Stimulated activated naive CD8-positive, alpha-beta T cell treated with anti-CD3 and anti-CD28 coated beads, Interleukin-15, Interleukin-2, amounts not matched to agents 100 ng/mL and 50 ng/mL, for 24 hours (primary cell): ENCODE results near the gene FAM107B.
A peak's percentile ranks its signal among the peaks of the same experiment; 100 is the strongest.

ENCODE experiments used
- H3K27ac Mint-ChIP-seq: one replicate; pipeline ENCODE4 v1.8.0; 2021; ENCODE audit warnings: mild to moderate bottlenecking, mixed read lengths
- H3K27me3 Mint-ChIP-seq: one replicate; pipeline ENCODE4 v1.8.0; 2021; ENCODE audit warnings: mixed read lengths
- H3K36me3 Mint-ChIP-seq: one replicate; pipeline ENCODE4 v1.8.0; 2021; ENCODE audit warnings: low read depth, mixed read lengths
- H3K4me1 Mint-ChIP-seq: one replicate; pipeline ENCODE4 v1.8.0; 2021; ENCODE audit warnings: low read depth, mixed read lengths
- H3K4me3 Mint-ChIP-seq: one replicate; pipeline ENCODE4 v1.8.0; 2021; ENCODE audit warnings: mild to moderate bottlenecking, mixed read lengths
- H3K9me3 Mint-ChIP-seq: one replicate; pipeline ENCODE4 v1.8.0; 2021; ENCODE audit warnings: mixed read lengths

The FAM107B gene

GRCh38 chr10:14609178-14609577 lies 165.5 kb downstream of the FAM107B start:
- Mint-ChIP-seq H3K4me1 (peaks cover 64% of the 10 kb centered on the region), H3K4me3 (no peak overlapping the region), H3K27ac (no peak overlapping the region), H3K27me3 (no peaks in the 10 kb centered on the region), H3K36me3 (no peaks in the 10 kb centered on the region), H3K9me3 (peaks cover 4% of the 10 kb centered on the region)

- Mint-ChIP-seq H3K4me1 (peaks cover 63% of the 10 kb centered on the region), H3K27me3 (no peaks in the 10 kb centered on the region), H3K36me3 (peaks cover under 1% of the 10 kb centered on the region), H3K9me3 (peaks cover 4% of the 10 kb centered on the region), H3K27ac (peak overlapping the region; percentile 70), H3K4me3 (no peak overlapping the region)
Measured at GRCh38 chr10:14608381-14609001, 166.2 kb downstream of the FAM107B start.

DNA sequence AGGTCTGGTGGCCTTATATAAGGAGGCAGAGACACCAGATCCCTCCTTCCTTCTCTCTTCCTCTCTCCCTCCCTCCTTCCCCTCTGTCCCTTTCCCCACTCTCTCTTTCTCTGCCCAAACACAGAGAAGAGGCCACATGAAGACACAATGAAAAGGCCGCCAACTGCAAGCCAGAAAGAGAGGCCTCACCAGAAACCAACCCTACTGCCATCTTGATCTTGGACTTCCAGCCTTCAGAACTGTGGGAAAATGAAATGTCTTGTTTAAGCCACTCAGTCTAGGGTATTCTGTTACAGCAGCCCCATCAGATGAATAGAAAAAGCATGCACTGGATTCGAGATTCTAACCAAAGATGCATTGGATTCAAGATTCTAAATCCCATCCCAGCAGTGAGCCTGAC lies 168.1 kb downstream of the FAM107B start:
- H3K27ac Mint-ChIP-seq, result peak overlapping the region; percentile 77

GRCh38 chr10:14605231-14605925 lies 169.3 kb downstream of the FAM107B start:
- Mint-ChIP-seq H3K9me3 (peaks cover 4% of the 10 kb centered on the region), H3K36me3 (peaks cover 27% of the 10 kb centered on the region), H3K27ac (peak overlapping the region; percentile 96), H3K4me1 (peaks cover 76% of the 10 kb centered on the region), H3K27me3 (no peaks in the 10 kb centered on the region), H3K4me3 (peak overlapping the region; percentile 90)

More for the DNA sequence above, 168.1 kb downstream of the FAM107B start:
- H3K27me3 Mint-ChIP-seq, result no peaks in the 10 kb centered on the region
- H3K36me3 Mint-ChIP-seq, result peaks cover 16% of the 10 kb centered on the region
- no peak overlapping the region for H3K4me3 Mint-ChIP-seq
- peaks cover 4% of the 10 kb centered on the region for H3K9me3 Mint-ChIP-seq
- H3K4me1 Mint-ChIP-seq, result peaks cover 69% of the 10 kb centered on the region

DNA sequence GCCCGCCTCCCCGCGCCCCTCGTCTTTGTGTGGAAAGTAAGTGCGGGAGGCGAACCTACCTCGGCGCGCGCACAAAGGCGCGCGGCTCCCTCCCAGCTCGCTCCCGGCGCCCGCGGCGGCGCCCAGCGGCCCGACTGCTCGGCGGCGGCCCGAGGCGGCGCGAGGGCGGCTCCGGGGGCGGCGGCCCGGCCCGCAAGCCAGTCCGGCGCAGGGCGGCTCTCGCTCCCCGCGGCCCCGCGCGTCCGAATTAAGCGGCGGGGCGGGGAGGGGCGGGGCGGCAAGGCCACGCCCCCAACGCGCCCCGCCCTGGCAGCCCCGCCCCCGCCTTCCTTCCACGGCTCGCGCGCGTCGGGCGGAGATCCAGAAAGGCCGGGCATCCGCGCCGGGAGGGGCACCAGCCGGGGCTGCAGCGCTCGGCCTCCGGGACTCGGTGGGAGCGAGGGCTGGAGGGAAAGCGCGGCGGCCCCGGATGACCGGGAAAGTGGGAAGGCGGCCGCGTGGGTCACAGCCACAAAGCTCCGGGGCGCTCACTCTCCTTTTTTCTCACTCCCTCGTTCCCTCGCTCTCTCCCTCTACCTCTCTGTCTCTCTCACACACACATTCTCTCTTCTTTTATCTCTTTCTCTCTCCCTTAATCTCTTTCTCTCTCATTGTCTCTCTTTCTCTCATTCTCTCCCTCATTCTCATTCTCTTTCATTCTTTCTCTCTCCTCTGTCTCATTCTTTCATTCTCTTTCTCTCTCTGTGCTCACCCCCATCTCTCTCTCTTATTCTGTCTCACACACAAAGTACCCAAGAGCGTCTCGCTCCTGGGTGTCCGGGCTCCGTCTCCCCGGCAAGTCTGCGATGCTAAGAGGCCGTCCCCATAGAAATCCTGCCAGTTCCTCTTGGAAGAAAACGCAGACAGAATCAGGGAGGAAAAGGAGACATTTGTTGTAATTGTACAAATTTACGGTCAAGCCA lies 170.2 kb downstream of the FAM107B start:
- H3K4me1 Mint-ChIP-seq, result peaks cover 84% of the 10 kb centered on the region
- H3K27me3 Mint-ChIP-seq, result no peaks in the 10 kb centered on the region
- H3K9me3 Mint-ChIP-seq, result peaks cover 4% of the 10 kb centered on the region
- peak overlapping the region; percentile 96 for H3K27ac Mint-ChIP-seq
- H3K36me3 Mint-ChIP-seq, result peaks cover 37% of the 10 kb centered on the region
- peak overlapping the region; percentile 90 for H3K4me3 Mint-ChIP-seq

DNA sequence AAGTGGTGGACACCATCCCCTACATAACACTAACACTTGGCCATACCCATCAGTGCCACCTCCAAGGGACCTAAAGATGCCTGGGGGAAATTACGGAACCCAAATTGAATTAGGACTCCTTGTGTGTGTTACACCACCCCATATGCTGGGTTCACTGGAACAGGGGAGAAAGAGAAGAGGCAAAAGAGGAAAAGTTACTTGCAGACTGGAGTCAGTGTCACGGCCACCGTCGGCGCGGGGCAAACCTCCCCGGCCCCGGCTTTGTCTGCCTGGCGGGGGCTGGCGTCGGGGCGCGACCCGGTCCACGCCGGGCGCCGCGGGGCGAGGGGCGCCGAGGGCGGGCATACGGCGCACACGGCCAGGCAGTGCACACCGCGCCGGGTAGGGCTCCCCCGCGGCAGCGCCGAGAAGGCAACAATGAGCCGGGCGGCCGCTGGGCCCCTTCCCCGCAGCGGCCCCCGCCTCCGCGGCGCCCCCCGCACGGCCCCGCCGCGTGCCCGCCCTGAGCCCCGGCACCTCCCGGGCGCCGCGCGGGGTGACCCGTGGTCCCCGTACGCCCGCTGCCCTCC lies 171.1 kb downstream of the FAM107B start:
- Mint-ChIP-seq H3K27ac (peak overlapping the region; percentile 97), H3K4me3 (peak overlapping the region; percentile 95), H3K36me3 (peaks cover 45% of the 10 kb centered on the region), H3K4me1 (peaks cover 84% of the 10 kb centered on the region), H3K9me3 (peaks cover 4% of the 10 kb centered on the region), H3K27me3 (no peaks in the 10 kb centered on the region)

GRCh38 chr10:14602807-14603533 lies 171.7 kb downstream of the FAM107B start:
- Mint-ChIP-seq H3K27me3 (no peaks in the 10 kb centered on the region), H3K4me1 (peaks cover 84% of the 10 kb centered on the region), H3K4me3 (peak overlapping the region; percentile 95), H3K9me3 (peaks cover 4% of the 10 kb centered on the region), H3K27ac (peak overlapping the region; percentile 97), H3K36me3 (peaks cover 52% of the 10 kb centered on the region)

DNA sequence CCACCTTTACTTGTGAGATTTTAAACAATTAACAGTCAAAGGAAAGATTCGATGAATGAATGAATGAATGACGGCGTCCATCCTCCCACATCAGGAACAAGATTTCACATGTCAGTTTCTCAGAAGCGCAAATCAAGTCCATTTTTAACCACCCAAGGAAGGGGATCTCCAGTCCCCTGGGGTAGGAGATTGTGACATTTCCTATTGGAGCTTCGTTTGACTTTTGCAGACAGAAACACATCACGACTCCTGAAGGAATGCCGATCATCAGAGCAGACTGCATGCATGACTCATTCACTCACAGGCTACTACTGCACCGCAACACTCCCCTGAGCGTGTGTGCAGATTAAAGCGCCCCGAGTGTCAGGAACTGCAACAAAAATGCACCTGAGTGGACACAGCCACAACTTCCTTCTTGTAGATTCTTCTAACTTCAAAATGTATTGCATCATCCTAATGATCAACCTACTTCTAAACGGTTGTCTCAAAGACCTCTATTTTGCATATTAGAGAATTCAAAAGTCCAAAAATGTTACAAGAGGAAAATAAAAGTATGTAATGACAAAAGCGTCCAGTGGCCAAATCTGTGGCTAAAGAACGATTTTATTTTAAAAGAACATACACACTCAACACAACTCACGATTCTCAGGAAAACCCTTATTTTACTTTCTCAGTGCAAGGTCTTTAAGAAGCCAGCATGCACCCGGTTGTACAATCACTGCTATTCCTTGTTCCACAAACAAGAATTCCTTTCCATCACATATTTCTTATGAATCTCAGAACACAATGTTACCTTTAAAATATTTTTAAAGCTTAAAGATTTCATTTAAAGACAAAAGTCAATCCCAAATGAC lies 172.6 kb downstream of the FAM107B start:
- Mint-ChIP-seq H3K4me3 (peak overlapping the region; percentile 95), H3K27ac (peak overlapping the region; percentile 84), H3K27me3 (no peaks in the 10 kb centered on the region), H3K36me3 (peaks cover 59% of the 10 kb centered on the region), H3K9me3 (peaks cover 4% of the 10 kb centered on the region), H3K4me1 (peaks cover 82% of the 10 kb centered on the region)

- H3K4me3 Mint-ChIP-seq, result peak overlapping the region; percentile 95
- H3K4me1 Mint-ChIP-seq, result peaks cover 82% of the 10 kb centered on the region
- H3K36me3 Mint-ChIP-seq, result peaks cover 67% of the 10 kb centered on the region
- H3K9me3 Mint-ChIP-seq, result peaks cover 3% of the 10 kb centered on the region
- no peaks in the 10 kb centered on the region for H3K27me3 Mint-ChIP-seq
- peak overlapping the region; percentile 84 for H3K27ac Mint-ChIP-seq
Measured at GRCh38 chr10:14601326-14601725, 173.4 kb downstream of the FAM107B start.

DNA sequence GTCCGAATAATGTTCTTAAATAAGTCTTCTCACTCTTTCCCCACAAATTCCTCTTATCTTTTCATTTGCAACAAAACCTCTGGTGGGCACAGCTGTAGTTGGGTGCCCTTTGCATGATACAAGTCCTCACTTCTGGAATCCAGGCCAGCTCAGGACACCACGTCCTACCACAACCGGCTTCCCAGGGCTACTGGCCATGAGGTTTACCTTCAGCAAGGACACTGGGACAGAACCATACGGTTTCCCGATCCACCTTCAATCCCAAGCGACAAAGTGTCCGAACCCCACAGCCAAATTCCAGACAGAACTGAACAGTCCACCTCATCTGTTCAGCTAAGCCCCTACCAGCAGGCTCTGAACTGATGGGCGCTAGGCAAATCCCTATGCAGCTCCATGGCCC lies 174.6 kb downstream of the FAM107B start:
- Mint-ChIP-seq H3K36me3 (peaks cover 79% of the 10 kb centered on the region), H3K9me3 (no peaks in the 10 kb centered on the region), H3K27me3 (no peaks in the 10 kb centered on the region), H3K4me3 (no peak overlapping the region), H3K4me1 (peaks cover 80% of the 10 kb centered on the region), H3K27ac (peak overlapping the region; percentile 19)

DNA sequence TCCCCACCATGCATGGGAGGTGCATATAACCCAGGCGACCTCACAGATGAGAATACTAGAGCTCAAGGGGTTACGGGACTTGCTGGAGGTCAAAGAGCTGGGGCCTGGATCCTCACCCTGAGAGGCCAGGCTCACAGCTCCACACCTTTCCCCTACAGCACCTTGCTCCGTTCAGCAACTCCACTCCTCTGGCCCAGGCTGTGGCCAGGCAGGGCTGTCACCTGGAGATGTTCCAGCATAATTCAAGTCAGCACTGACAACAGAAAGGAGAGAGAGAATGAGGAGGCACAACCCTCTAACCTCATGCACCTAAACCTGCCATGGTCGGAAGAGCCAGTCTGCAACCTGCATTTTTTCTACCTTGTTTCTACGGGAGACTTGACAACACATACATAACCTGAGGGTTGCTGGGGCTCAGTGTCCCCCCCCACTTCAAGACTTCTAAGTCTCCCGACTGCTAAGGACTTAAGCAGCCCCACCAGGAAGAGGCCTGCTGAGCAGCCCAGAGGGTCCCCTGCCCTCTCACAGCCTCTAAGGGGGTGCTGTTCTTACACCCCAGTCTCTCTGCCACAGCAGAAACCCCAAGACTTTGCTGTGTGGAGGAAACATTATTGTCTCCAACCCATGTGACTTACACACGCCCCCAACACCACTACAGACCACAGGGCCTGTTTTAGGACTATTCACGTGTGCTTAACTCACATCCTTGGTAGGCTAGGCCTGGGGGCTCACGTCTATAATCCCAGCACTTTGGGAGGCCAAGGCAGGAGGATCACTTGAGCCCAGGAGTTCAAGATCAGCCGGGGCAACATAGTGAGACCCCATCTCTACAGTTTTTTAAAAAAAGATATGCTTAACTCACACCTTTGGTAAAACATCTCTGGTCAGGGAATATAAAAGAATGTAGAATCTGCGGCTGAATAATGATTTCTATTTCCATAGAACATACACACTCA lies 175.6 kb downstream of the FAM107B start:
- Mint-ChIP-seq H3K27me3 (no peaks in the 10 kb centered on the region), H3K9me3 (no peaks in the 10 kb centered on the region), H3K4me1 (peaks cover 81% of the 10 kb centered on the region), H3K4me3 (no peak overlapping the region), H3K27ac (no peak overlapping the region), H3K36me3 (peaks cover 86% of the 10 kb centered on the region)

DNA sequence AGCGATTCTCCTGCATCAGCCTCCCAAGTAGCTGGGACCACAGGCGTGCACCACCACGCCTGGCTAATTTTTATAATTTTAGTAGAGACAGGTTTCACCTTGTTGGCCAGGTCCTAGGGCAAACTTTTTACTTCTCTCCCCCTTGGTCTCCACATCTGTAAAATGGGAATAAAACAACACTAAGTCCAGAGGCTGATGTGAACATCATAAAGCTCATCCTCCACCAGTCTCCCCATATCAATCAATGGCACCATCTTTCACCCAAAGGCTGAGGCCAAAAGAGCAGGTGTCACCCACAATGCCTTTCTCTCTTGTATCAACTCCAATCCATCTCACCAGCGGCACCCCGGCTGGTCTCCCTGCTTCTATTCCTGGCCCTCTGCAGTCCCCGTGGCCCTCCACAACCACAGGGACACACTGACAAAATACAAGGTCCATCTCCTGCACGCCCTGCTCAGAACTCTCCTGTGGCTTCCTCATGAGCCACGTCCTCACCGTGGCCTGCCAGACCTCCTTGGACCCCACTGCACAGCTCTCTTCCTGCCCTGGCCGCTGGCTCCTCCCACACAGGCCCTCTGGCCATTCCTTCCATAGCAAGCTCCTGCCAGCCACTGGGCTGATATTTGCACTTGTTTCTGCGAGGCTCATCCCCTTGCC lies 179.0 kb downstream of the FAM107B start:
- Mint-ChIP-seq H3K36me3 (peaks cover 87% of the 10 kb centered on the region), H3K4me1 (peaks cover 83% of the 10 kb centered on the region), H3K27me3 (no peaks in the 10 kb centered on the region), H3K4me3 (no peak overlapping the region), H3K9me3 (no peaks in the 10 kb centered on the region), H3K27ac (peak overlapping the region; percentile 18)
